HG02642 (cell line): Measurements from ENCODE around the gene IGDCC3.
"Not testable (repeated sequence)": the region's sequence is repeated elsewhere in the genome, so short reads cannot be mapped to it uniquely, and the experiment has no call there.

Experiments used
- ATAC-seq: cut with Tn5 transposase; IDR thresholded peaks from one replicate; pipeline ENCODE4 v1.9.1; 2021; ENCODE audit warnings: mild to moderate bottlenecking; ENCODE audit not compliant: unreplicated experiment, poor library complexity

Gene IGDCC3

DNA sequence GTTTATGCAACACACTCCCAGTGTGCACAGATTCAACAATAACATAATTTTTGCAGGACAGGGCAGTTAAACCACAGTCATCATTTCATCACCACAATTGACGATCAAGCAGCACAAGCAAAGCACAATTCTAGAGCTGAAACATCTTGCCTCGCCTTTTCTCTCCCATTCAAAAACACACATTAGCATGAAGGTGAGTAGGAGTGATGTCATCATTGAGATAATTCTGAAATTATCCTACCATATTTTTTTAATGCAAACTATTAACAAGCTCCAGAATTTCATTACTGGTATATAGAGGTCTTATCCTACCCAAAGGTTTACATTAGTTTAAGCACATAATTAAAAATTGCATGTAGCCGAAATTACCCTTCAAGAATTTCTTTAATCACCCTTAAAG is 3.5 kb downstream of the IGDCC3 start:
- no peak for ATAC-seq

DNA sequence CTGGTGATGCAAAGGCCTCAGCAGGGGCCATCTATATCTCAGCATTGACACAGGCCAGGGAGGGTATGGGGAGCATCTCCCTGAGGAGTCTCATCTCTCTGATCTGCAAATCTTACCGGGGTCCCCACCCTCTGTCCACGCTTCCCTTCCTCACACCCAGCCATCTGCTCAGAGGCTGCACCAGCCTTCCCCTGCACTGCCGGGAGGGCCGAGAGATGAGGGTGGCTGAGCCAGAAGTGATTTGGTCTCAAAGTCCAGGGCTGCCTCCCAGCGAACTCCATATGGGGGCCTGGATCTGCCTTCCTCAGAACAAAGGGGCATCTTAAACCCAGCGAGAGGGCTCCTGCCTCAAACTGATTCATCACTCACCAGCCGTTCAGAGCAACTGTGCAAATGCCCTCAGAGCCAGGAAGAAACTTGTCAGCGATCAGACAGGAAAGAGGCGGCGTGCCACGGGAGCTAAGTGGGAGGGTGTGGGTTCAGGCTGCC is 4.6 kb downstream of the IGDCC3 start:
- ATAC-seq: no peak

DNA sequence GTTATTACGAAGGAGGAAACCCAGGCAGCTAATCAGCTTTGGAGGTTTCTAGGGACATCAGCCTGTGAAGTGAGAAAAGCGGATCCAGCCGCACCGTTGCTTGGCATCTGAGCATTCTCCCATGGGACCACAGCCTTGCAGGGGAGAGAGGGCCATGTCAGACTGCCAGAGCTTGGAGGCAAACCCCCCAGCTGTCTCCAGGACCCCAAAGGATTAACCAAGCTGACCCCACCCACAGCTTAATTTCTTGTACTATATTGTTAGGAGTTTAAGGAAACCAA is 5.1 kb downstream of the IGDCC3 start:
- no peak for ATAC-seq

DNA sequence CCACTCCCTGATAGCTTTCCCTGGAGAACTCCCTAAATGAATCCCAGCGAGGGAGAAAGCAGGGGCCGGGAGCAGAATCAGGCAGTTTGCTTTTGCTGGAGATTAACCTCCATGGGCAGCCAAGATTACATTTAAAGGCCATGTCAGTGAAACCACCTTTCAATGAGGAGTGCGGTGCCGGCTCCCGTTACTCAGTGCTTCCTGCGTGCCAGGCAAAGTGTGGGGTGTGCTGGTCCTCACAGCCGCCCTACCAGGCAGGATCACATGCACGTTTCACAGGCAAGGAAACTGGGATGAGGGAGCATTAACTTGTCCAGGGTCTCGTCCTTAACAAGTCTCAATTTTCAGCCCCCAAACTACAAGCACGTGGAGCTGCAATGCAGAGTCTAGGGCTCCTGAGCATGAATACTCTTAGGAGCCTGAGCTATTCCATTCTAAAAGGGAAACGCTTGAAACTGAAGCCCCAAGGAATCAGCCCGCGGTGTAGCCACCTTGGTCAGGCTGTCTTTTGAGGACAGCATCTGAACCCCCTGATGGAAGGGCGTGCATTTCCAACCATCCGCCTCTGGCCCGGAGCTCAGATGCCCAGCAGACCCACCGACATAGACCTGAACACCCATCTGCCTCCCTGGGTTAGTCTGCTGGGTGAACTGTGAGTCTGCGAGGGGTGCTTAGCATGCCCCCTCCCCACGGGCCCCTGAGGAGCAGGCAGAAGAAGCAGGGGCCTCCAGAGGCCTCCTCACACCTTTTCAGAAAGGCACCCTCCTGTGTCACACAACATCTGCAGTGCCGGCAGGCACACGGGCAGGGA is 5.6 kb downstream of the IGDCC3 start:
- no peak for ATAC-seq

DNA sequence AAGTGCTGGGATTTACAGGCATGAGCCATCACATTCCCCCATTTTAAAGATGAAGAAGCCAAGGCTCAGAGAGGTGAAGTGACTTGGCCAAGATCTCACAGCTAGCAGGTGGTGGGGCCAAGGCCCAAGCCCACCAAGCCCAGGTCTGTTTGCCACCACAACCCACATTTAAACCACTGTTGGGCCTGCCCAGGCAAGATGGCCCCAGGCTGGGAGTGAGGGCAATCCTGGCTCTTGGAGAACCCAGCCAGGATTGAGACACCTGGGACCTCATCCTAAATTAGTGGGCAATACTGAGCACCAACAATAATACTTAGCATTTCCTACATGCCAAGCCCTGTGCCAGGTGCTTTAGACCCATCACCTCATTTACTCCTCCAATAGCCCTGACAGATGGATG is 6.9 kb downstream of the IGDCC3 start:
- ATAC-seq: no peak

DNA sequence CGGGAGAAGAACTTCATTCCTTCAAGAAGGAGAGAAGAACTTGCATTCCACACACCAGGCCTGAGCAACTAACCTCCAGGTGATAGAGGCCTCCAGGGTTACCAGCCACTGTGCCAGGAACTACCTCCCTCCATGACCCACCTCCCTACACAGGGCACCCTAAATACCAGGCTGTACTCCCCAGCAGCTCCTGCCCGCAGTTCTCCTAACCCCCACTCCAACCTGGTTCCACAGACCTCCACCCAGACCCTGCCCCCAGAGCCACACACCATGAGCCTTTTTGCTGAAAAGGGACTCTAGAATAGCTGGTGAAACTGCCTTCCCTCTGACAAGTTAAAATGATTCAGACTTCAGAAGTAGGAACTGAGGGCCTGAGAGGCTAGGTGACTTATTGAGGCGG is 8.2 kb downstream of the IGDCC3 start:
- ATAC-seq: no peak

DNA sequence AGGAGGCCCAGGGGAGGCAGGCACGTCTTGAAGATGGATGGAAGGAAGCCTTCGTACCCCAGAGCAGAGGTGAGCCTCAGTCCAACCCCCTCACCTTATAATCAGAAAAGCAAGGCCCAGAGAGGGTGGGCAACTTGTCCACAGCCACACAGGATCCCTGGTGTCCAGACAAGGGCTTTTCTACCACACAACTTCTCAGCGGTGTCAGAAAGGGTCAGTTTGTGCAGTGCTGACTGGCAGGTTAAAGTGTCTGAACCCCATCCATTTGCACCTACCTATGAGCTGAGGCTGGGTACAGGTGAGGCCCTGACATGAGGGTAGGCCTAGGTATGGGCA is 8.6 kb downstream of the IGDCC3 start:
- no peak for ATAC-seq

DNA sequence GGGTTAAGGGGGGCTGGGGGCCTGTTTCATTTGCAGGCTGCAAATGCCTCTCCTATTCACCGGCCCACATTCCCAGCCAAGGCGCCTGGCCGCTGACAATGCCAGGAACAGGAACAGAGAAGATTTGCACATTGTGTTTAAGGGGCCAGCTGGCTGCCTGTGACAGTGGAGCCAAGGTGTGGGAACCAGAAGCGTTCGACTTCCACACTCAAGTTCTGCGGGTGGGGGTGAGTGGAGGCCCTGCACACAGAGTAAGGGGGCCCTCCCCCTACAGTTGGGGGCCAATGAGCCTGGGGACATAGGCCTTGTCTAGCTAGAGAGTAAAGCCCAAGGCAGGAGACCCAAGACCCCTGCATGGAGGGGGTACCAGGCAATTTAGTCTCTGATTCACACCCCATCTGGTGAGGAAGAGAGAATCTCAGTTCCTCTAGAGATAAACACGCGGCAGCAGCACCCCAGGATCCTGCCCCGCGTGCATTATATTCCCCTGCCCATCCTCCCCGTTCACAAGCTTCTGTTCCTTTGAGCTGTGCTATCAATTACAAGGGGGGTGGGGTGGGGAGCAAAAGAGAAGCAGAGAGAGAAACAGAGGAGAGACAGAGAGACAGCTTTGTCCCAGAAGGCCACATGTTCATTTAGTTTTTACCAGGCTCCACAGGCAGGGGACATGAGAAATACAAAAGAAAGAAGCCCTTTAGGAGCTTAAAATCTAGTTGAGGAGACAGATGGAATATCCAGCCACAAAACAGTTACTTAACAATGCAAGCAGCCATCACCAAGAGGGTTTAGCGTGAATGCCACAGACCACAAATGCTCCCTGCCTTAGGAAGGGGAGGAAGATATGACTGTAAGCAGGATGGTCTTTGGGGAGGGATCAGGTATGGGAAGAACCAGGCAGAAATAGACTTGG is 9.2 kb downstream of the IGDCC3 start:
- no peak for ATAC-seq

DNA sequence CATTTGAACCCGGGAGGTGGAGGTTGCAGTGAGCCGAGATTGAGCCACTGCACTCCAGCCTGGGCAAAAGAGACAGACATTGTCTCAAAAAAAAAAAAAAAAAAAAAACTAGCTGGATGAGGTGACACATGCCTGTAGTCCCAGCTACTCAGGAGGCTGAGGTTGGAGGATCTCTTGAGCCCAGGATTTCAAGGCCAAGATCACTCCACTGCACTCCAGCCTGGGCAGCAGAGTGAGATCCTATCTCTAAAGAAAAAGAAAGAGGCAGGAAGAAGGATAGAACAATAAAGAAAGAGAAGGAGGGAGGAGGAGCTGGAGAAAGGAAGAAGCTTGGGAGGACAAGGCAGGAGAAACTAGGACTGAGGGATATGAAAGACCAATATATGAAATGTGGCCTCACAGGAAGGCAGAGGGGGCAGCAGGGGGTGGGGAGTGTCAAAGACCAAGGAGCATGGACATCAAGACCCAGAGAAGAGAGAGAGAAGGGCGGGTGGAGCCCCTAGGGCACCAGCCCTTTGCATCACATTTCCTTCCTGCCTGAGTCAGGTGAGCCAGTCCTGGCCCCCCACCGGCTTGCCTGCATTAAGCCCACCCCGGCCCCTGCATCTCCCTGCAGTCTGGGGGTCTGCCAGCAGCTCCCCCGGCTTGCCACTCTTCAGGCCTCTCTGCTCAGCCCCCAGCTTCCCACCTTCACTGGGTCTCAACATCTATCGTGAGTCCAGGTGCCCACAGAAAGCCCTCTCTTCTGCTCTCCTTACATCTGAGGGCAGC is 11.5 kb downstream of the IGDCC3 start:
- ATAC-seq: no peak

DNA sequence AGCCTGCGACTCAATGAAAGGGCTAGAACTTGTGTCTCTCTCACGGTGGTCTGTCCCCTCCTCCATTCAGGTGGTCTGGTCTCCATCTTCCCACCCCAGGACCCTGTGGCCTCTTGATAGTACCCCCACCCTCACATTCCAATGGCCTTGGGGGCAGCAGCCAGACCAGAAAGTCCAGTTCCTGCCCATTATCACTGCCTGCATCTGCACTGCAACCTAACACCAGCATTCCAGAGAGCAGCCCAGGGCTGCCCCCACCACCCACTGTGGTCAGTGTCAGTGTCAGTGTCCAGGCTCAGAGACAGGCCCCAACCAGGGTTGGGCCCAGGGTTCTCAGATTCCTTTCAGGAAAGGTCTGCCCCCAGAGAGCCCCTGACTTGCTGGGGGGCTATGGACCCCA is 12.6 kb downstream of the IGDCC3 start:
- no peak for ATAC-seq

DNA sequence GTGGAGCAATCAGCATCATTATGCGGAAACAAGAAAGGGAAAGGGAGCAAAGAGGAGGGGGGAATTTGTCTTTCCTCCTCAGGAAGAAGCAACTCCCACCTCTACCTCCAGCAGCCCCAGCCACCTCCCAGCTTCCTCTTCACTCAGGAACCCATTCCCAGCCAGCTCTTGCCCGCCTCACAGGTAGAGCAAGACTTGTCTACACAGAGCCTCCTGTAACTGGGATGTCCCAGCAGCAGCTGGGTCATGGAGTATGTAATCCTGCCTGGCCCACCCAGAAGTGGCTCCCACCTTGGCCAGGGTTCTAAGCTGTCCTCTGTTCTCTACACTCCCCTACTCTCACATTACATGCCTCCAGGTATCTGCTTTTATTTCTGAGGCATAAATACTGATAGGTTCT is 14.0 kb downstream of the IGDCC3 start:
- ATAC-seq: no peak

DNA sequence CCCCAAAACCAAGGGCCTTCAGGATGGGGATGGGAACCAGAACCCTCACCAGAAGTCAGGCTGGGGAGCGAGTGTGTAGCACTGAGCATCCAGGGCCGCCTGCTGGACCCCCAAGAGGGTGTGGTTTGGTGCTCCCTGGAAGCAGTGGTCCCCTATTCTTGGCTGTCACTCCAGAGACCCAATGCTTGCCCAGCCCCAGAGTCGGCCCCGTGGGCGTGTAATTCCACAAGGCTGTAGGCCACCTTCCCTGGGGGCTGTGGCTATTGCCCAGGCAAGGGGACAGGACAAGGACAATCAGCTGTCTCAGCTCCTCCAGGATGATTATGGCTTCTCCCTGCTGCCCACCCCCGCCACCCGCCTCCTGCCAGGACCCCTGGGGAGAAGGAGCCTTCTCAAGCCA is 14.5 kb downstream of the IGDCC3 start:
- no peak for ATAC-seq

DNA sequence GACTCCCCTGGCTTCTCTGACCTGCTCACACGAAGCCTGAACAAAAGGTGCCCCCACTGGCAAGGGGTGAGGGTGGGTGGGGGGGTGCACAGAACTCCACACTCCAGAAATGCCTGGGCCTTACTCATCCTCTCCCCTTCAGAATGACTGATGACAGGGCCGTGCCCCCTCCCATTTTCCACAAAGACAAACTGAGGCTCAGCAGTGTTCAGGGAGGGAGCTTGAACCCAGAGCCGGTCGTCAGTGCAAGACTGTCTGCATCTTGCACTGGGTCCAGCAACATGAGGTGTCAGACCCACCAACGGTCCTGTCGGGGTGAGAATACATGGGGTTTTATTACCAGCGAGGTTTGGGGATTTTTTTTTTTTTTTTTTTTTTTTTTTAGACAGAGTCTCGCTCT is 15.3 kb downstream of the IGDCC3 start:
- no peak for ATAC-seq

DNA sequence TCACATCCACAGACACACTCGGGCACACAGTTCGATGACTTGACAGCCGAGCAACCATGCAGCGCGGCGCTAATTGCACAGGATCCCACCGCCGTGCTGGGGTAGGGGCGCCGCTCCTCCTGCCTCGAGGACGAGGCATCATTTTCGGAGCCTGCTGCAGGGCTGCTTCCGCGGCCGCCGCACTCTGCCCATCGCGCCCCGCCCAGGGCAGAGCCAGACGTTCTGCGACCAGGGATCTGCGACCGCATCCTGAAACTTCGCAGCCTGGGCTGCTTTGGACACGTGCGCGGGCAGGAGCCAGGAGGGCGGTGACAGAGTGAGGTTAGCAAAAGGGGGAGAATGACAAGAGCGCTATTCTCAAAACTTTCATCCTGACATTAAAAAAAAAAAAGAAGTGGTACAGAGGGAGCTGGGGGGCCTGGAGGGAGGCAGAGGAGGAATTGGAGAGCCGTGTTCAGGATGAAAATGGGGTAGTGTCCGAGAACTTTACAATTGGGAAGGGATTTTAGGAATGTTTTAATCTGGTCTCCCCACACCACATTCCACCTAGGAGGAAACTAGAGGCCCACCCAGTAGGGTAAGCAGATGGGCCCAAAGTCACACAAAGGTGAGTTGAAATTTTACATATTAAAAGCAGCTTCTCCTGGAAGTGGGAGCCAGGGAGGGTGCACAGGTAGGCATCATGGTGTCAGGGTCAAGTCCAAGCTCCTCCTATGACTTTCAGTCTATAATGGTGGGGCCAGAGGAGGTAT is 15.9 kb downstream of the IGDCC3 start:
- no peak for ATAC-seq

DNA sequence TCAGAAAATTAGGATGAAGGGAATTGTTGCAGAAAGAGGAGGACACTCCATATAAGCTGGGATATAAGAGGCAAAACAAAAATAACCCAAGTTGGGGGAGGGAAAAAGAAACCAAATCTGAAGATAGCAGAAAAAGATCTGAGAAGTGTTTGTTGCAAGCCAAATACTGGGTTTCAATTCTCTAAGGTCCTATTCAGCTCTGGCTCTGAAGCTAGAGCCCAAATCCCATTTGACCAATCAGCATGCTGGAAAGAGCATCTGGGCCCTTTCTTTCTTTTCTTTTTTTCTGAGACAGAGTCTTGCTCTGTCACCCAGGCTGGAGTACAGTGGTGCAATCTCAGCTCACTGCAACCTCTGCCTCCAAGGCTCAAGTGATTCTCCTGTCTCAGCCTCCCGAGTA is 17.3 kb downstream of the IGDCC3 start:
- ATAC-seq: no peak

DNA sequence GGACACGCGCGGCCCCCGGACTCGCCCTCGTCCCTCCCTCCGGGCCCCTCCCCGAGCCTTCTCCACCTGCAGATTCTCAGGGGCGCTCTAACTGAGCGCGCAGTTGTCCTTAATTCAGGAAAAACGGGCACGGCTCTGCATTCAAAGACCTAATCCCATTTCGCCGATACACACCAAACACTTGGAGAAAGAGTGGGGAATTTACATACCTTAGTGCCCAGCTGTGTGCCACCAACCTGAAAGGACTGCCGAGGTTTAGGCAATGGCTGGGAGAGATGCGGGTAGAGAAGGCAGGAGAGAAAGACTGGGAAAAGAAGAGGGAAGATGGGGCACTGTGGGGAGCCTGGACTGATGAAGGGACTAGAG is 21.8 kb downstream of the IGDCC3 start:
- no peak for ATAC-seq

DNA sequence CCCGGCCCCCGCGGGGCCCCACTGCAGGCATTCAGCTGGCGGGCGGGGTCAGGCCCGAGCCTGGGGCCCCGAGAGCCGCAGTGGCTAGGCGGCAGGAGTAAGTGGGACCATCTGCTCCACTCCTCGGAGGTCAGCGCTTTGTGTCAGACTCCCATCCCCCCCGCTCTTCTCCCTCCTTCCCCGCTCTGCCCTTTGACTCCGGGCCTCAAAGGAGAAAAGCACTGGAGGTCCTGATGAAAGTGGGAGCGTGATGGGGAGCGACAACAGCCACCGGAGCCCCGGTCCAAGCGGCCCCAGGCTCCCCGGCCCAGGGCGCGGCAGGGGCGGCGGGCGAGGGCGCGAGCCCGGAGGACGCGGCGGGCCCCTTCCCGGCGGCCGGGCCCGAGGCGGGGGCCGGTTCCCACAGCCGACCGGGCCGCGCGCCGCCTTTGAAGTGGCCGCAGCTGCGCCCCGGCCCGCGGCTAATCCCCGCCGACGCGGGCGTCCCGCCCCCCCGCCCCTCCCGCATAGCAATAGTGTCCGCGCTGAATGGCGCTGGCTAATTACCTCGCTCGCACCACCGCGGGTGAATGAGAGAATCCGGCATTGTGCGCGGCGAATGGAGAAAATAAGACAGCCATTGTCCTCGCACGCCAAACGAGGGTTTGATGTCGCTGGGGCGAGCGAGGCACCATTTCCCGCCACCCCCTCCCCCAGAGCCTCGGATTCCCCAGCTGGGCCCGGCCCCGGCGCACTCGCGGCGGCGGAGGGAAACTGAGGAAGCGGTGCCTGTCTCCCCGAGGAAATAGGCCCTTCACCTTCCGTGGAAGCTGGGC is 22.4 kb downstream of the IGDCC3 start:
- ATAC-seq: no peak

DNA sequence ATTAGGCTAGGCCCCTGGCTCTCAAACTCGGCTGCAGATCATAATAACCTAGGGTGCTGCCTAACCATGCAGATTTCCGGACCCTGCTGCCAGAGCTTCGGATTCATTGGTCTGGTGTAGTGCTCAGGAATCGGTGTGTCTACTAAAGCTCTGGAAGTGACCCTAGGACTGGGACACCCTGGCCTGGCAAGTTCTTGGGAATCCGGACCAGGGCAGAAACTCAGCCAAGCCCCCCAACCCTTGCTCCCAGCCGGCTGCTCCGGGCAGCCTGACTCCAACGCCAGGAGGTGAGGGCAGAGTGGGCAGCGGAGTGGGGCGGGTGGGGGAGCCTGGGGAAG is 23.0 kb downstream of the IGDCC3 start:
- ATAC-seq: no peak

DNA sequence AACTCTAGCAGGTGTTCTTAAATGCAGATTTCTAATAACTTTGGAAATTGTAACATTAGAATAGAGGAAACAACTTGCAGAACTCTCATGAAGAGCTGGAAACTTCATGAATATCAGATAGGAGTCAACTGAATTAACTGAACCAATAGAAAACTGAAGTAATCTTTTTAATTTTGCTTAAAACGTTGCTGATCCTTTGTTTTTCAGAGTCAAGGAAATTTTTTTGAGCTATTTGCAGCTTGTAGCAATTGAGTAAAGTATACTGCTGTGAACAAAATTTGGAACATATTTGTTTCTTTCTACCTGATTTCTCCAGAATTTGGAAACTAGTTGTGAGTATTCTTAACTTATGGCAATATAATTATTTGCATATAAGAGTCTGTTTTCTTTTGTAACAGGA is 25.8 kb downstream of the IGDCC3 start:
- ATAC-seq: not testable (repeated sequence)

DNA sequence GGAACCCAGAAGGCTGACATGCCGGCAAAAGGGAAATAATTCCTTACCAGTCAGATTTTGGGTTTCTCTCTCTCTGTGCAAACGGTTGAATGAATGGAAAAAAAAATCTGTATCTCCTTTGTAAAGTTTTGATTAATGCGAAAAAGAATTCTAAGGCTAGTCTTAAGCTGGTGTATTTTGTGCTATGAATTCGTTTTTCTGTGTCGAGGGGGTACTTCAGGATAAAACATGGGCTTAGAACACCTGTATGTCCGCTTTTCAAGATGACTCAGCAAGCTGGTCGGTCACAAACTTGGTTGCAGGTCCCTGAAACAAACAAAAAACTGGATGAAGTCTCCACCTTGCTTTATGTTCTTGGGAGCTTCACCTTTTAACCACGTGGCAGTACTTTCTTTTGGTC is 28.5 kb downstream of the IGDCC3 start:
- no peak for ATAC-seq
